Suprapubic skin (tissue), 4 donors: ENCODE measurements around the gene SHQ1. TPM values are rescaled to one million over a fixed set of nuclear protein-coding genes. Genes with fewer than 3 reads are reported as not detected.

ENCODE experiments used
- DNase-seq, 2 donors: peaks; one replicate each; pipeline ENCODE4 v3.0.0-alpha.2; 2019; ENCODE audit warnings: low spot score in 2 of 2
- H3K27ac ChIP-seq: fragments of 200-600 bp; sonication (generic); one replicate; pipeline ENCODE4 v1.5.1; 2019
- H3K27me3 ChIP-seq: fragments of 200-600 bp; sonication (generic); one replicate; pipeline ENCODE4 v1.5.1; 2019
- H3K36me3 ChIP-seq: fragments of 200-600 bp; sonication (generic); one replicate; pipeline ENCODE4 v1.5.1; 2019
- H3K4me1 ChIP-seq: fragments of 200-600 bp; sonication (generic); one replicate; pipeline ENCODE4 v1.5.1; 2019
- H3K4me3 ChIP-seq: fragments of 200-600 bp; sonication (generic); one replicate; pipeline ENCODE4 v1.5.1; 2019; ENCODE audit warnings: mild to moderate bottlenecking
- H3K9me3 ChIP-seq: fragments of 200-600 bp; sonication (generic); one replicate; pipeline ENCODE4 v1.5.1; 2019
- EP300 ChIP-seq: sonication (generic); formaldehyde crosslinking; IDR thresholded peaks from one replicate; pipeline ENCODE4 v1.6.1; 2017; ENCODE audit warnings: antibody characterized with exemption
- POLR2A ChIP-seq, 2 donors: fragments of 450-650 bp; IDR thresholded peaks; one replicate each; pipeline ENCODE4 v1.6.1; 2017; ENCODE audit warnings: antibody characterized with exemption in 2 of 2, mild to moderate bottlenecking in 2 of 2, moderate library complexity in 2 of 2
- POLR2AphosphoS5 ChIP-seq, 3 donors: sonication (generic); formaldehyde crosslinking; IDR thresholded peaks; one replicate each; pipeline ENCODE4 v1.6.1; 2017; ENCODE audit warnings: antibody characterized with exemption in 3 of 3
- WGBS: methylation state at CpG from one replicate; pipeline ENCODE4 v1.1.5; 2018; 5-methylcytosine and 5-hydroxymethylcytosine counted together
- total RNA-seq, 4 donors: library from RNA; depleted of rRNA; stranded (reverse); fragments of >200 nt; gene quantifications; one replicate each; pipeline ENCODE4 v1.1.0, GENCODE V29; 2016
- TF ChIP-seq, protein P1 (sequence below), 2 donors: fragments of 200-600 bp in 1 of 2; fragments of 450-650 bp in 1 of 2; sonication (generic) in 1 of 2; IDR thresholded peaks; one replicate each; pipeline ENCODE4 v1.5.1; 2016 to 2019; ENCODE audit warnings: antibody characterized with exemption in 2 of 2, mild to moderate bottlenecking in 1 of 2, moderate library complexity in 1 of 2

SHQ1 gene
- total RNA-seq, 4 donors from 2014 or later = 8.7 to 26.1 (median 13.5) TPM

DNA sequence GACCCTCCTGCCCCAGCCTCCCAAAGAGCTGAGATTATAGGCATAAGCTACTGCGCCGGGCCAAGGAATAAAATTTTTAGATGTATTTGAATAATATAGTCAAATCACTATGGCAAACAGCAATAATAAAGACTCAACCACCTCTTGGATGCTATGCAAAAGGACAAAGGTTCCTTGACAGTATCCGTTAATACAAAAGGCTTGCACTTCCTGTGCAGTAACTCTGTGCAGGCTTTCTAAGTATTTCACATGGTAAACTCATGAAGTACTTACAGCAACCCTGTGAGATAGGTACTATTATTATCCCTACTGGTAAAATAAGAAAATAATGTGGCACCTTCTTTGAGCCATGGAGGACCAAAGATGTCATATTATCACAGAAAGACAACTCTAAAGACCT is 86.8 kb downstream of the SHQ1 start:
- Histone ChIP-seq H3K9me3 (no peaks in the 10 kb centered on the region), H3K4me3 (no peak overlapping the region), H3K4me1 (no peaks in the 10 kb centered on the region), H3K36me3 (no peaks in the 10 kb centered on the region), H3K27ac (no peak overlapping the region), H3K27me3 (no peaks in the 10 kb centered on the region)
- TF ChIP-seq EP300 (no peak), POLR2A (IDR thresholded peaks at IDR 0.05) (no peak), POLR2AphosphoS5 (IDR thresholded peaks at IDR 0.05) (no peak)
- TF ChIP-seq, protein P1, sequence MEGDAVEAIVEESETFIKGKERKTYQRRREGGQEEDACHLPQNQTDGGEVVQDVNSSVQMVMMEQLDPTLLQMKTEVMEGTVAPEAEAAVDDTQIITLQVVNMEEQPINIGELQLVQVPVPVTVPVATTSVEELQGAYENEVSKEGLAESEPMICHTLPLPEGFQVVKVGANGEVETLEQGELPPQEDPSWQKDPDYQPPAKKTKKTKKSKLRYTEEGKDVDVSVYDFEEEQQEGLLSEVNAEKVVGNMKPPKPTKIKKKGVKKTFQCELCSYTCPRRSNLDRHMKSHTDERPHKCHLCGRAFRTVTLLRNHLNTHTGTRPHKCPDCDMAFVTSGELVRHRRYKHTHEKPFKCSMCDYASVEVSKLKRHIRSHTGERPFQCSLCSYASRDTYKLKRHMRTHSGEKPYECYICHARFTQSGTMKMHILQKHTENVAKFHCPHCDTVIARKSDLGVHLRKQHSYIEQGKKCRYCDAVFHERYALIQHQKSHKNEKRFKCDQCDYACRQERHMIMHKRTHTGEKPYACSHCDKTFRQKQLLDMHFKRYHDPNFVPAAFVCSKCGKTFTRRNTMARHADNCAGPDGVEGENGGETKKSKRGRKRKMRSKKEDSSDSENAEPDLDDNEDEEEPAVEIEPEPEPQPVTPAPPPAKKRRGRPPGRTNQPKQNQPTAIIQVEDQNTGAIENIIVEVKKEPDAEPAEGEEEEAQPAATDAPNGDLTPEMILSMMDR (IDR thresholded peaks at IDR 0.05) = no peak
- WGBS = 92% methylated on average over 3 of the region's 3 CpGs
- no peak for DNase-seq

DNA sequence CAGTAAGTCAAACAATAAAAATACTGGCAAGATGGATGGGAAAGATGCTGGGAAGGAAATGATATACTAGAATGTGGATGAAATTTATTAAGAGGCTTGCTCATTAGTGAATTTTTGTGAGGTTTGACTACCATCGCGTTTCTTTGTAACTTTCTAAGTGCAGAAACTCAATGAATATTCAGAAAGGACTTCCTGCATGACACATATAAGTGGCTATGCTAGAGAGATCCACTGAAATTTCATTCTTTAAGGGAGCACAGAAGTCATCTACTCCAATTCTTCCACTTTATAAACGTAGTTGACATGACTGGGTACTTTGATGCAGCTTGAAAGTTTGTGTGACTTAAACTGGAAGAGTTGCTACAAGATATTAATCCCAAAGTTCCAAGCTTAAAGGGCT is 88.0 kb downstream of the SHQ1 start:
- H3K4me3 ChIP-seq = no peak overlapping the region
- TF ChIP-seq, protein P1 (IDR thresholded peaks at IDR 0.05) = no peak
- no peak for TF ChIP-seq POLR2AphosphoS5 (IDR thresholded peaks at IDR 0.05)
- TF ChIP-seq EP300 = no peak
- TF ChIP-seq POLR2A (IDR thresholded peaks at IDR 0.05) = no peak
- 85% methylated on average over 3 of the region's 3 CpGs for WGBS
- H3K27me3 ChIP-seq = no peaks in the 10 kb centered on the region
- no peaks in the 10 kb centered on the region for H3K4me1 ChIP-seq
- H3K9me3 ChIP-seq = no peaks in the 10 kb centered on the region
- H3K27ac ChIP-seq = no peak overlapping the region
- DNase-seq = no peak
- H3K36me3 ChIP-seq = peaks cover 4% of the 10 kb centered on the region

DNA sequence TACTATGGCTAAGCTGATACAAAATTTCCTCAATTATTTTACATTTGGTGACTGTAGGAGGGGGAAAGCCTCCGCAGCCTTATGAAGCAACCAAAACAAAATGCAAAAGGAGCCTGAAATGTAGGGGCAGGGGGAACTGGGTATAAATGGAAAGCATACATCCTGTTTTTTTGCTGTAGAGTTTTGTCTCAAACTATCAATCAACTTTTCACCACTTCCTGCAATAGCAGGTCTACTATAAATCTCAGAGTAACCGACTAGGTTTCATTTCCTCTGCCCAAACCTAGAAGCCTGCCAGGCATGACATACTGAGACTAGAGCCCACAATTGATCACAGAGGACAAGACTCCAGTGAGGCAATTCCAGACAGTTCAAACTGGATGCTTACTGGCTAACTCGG is 91.3 kb downstream of the SHQ1 start:
- no peaks in the 10 kb centered on the region for H3K4me1 ChIP-seq
- WGBS = 69% methylated on average over 3 of the region's 3 CpGs
- DNase-seq = no peak
- no peaks in the 10 kb centered on the region for H3K27me3 ChIP-seq
- H3K27ac ChIP-seq = no peak overlapping the region
- H3K4me3 ChIP-seq = no peak overlapping the region
- peaks cover 4% of the 10 kb centered on the region for H3K36me3 ChIP-seq
- TF ChIP-seq EP300 = no peak
- no peak for TF ChIP-seq POLR2A (IDR thresholded peaks at IDR 0.05)
- TF ChIP-seq POLR2AphosphoS5 (IDR thresholded peaks at IDR 0.05) = no peak
- TF ChIP-seq, protein P1 (IDR thresholded peaks at IDR 0.05) = no peak
- no peaks in the 10 kb centered on the region for H3K9me3 ChIP-seq

DNA sequence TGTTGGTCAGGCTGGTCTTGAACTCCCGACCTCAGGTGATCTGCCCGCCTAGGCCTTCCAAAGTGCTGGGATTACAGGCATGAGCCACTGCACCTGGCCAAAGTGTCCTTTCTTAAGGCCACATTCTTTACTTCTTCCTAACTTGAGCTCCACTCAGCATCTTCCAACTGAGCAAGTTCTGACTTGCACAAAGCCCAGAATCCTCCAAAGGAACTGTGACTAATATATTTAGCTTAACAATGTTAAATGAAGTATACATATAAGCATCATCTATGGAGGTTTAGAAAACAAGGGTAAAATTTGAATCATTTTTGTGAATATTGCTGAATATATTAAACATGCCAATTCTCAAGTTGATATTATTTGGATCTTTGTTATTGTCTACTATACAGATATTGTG is 93.7 kb downstream of the SHQ1 start:
- 93% methylated on average over 2 of the region's 2 CpGs for WGBS
- Histone ChIP-seq H3K4me3 (no peak overlapping the region), H3K9me3 (no peaks in the 10 kb centered on the region), H3K4me1 (no peaks in the 10 kb centered on the region), H3K36me3 (peaks cover 4% of the 10 kb centered on the region), H3K27me3 (no peaks in the 10 kb centered on the region), H3K27ac (no peak overlapping the region)
- no peak for TF ChIP-seq EP300
- DNase-seq = no peak

DNA sequence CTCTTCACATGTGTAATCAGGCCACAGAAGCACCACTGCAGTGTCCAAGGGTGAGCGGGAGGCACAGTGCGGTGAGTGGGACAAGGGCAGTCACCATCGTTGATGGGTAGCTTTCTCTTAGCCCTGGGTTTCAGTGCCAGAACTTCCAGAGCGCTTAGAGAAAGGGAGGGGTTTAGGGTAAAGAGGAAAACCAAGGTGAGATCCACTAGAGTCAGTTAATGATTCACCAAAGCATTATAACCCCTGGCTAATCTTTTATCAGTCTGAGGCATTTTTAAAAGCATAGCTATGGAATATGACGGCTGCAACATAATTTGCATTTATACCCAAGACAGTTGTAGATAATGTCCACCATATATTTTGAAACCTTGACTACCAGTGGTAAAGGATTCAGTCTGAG is 94.8 kb downstream of the SHQ1 start:
- TF ChIP-seq POLR2AphosphoS5 (IDR thresholded peaks at IDR 0.05) (no peak), EP300 (no peak), POLR2A (IDR thresholded peaks at IDR 0.05) (no peak)
- TF ChIP-seq, protein P1 (IDR thresholded peaks at IDR 0.05) = no peak
- DNase-seq = no peak
- 92% methylated on average over 5 of the region's 5 CpGs for WGBS

DNA sequence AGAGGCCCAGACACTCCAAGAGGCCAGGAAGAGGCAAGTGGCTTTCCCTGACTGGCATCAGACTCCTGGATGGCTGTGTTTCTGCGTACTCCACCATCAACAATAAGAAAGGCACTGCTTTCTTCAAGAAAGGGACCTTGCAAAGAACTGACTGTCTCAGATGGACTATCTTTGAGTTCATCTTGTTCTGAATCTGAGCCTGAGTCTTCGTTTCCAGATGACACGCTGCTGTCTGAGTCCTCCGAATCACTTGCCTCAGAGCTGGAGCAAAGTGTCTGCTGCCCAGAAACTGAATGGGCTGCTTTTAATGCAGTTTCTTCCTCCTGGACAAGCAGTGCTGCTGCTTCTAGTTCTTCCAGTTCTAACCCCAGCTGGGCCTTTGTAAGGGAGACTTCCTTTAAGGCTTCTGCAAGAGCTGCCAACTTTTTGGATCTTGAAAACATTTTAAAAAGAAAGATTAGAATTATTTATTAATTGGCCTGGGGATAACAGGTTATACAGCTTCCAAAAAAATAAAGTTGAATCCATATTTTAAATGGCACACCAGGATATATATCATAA is 97.8 kb downstream of the SHQ1 start:
- no peak for DNase-seq
- TF ChIP-seq POLR2A (IDR thresholded peaks at IDR 0.05) (no peak), POLR2AphosphoS5 (IDR thresholded peaks at IDR 0.05) (no peak), EP300 (no peak)
- TF ChIP-seq, protein P1 (IDR thresholded peaks at IDR 0.05) = no peak
- Histone ChIP-seq H3K9me3 (no peaks in the 10 kb centered on the region), H3K4me1 (no peaks in the 10 kb centered on the region), H3K27me3 (no peaks in the 10 kb centered on the region), H3K36me3 (no peaks in the 10 kb centered on the region), H3K27ac (no peak overlapping the region), H3K4me3 (no peak overlapping the region)
- WGBS = 72% methylated on average over 4 of the region's 4 CpGs

More for the DNA sequence above, 94.8 kb downstream of the SHQ1 start:
- Histone ChIP-seq H3K9me3 (no peaks in the 10 kb centered on the region), H3K27ac (no peak overlapping the region), H3K4me1 (no peaks in the 10 kb centered on the region), H3K27me3 (no peaks in the 10 kb centered on the region), H3K36me3 (peaks cover 4% of the 10 kb centered on the region), H3K4me3 (no peak overlapping the region)
